Epithelial cell of esophagus (primary cell): ENCODE data around the gene FBXL17.

Experiments used
- DNase-seq: peaks from one replicate; pipeline ENCODE4 v3.0.0; 2010; ENCODE audit warnings: low read depth
- H3K4me3 ChIP-seq: 2 replicates; pipeline ENCODE4 v1.5.1; 2011; ENCODE audit warnings: mild to moderate bottlenecking, low read length, control low read depth
- TF ChIP-seq, protein P1 (sequence below): IDR thresholded peaks from 2 replicates; pipeline ENCODE4 v1.5.1; 2011; ENCODE audit warnings: low read depth, mild to moderate bottlenecking, low read length, control low read depth, inconsistent platforms; ENCODE audit not compliant: insufficient read depth; ENCODE audit errors: missing control alignments

The FBXL17 gene

DNA sequence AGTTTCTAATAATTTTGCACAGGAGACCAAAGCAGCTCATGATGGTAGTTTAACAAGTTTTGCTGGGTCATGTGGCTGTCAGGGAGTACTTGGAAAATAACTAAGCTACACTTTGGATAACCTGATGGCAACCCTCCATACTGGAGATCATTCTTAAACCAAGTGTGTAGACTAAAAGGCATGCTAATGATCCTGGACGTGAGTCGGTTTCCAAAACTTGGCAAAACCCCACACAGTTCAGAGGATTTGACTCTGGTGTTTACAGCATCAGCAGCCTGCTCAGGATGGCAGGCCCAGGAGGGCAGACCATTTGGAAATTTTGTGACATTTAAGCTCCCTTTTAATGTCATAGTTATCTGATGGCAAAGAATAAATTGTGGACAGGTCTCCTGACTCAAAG, 514.6 kb downstream of the FBXL17 start:
- TF ChIP-seq, protein P1, sequence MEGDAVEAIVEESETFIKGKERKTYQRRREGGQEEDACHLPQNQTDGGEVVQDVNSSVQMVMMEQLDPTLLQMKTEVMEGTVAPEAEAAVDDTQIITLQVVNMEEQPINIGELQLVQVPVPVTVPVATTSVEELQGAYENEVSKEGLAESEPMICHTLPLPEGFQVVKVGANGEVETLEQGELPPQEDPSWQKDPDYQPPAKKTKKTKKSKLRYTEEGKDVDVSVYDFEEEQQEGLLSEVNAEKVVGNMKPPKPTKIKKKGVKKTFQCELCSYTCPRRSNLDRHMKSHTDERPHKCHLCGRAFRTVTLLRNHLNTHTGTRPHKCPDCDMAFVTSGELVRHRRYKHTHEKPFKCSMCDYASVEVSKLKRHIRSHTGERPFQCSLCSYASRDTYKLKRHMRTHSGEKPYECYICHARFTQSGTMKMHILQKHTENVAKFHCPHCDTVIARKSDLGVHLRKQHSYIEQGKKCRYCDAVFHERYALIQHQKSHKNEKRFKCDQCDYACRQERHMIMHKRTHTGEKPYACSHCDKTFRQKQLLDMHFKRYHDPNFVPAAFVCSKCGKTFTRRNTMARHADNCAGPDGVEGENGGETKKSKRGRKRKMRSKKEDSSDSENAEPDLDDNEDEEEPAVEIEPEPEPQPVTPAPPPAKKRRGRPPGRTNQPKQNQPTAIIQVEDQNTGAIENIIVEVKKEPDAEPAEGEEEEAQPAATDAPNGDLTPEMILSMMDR: no peak
- no peak for DNase-seq
- H3K4me3 ChIP-seq: no peak overlapping the region

GRCh38 chr5:107864793-107865192, 517.1 kb downstream of the FBXL17 start:
- TF ChIP-seq, protein P1: no peak
- no peak for DNase-seq
- no peak overlapping the region for H3K4me3 ChIP-seq

- TF ChIP-seq, protein P1: no peak
- H3K4me3 ChIP-seq: no peak overlapping the region
- no peak for DNase-seq
Measured at GRCh38 chr5:107863125-107863524, 518.8 kb downstream of the FBXL17 start.

GRCh38 chr5:107861565-107861964, 520.3 kb downstream of the FBXL17 start:
- TF ChIP-seq, protein P1: no peak
- H3K4me3 ChIP-seq: no peak overlapping the region
- no peak for DNase-seq

DNA sequence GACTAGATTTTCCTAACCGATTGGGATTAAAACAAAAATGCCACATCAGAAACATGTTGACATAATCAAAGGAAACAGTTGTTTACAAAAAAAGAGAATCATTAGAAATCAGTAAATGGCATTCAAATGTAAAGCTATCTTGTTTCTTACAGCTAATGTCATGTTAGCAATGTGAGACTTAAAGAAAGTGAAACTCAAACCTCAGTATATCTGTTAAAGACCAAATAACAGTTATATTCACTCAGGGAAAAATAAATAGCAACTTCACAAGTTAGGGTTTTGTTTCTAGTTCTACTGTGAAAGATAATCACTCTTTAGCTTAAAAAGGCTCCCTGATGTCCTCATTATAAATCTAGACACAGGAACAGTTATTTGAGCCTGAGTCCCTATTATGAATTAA, 521.9 kb downstream of the FBXL17 start:
- DNase-seq: no peak
- TF ChIP-seq, protein P1: no peak
- no peak overlapping the region for H3K4me3 ChIP-seq

DNA sequence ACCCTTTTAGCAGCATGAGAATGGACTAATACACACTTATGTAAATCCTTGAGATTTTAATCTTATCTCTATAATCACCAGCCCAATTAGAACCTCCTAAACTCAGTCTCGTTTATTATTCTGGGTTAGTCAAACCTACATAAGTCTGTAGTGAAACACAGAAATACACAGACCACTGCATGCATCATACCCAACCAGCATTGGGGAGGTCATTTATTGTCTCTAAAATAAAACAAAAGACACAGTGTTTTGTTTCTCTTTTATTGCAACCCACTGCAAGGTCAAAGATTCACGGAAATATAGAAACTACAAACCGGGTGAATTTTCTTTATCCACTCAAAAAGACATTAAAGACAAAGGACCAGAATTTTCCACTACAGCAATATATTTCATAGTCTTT, 523.1 kb downstream of the FBXL17 start:
- no peak for DNase-seq
- no peak overlapping the region for H3K4me3 ChIP-seq
- TF ChIP-seq, protein P1: no peak

DNA sequence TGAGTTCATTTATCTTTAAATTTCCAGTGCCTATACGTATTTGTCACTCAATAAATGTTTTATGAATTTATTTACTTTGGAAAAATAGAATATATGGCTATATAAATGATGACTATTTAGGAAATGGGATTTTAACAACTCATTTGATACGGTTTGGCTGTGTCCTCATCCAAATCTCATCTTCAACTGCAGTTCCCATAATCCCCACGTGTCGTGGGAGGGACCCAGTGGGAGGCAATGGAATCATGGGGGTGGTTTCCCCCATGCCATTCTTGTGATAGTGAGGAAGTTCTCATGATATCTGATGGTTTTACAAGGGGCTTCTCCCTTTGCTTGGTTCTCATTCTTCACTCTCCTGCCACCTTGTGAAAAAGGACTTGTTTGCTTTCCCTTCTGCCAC, 523.6 kb downstream of the FBXL17 start:
- no peak overlapping the region for H3K4me3 ChIP-seq
- TF ChIP-seq, protein P1: no peak
- no peak for DNase-seq
